ENCODE results near the gene RNF38. TPM values are rescaled to one million over a fixed set of nuclear protein-coding genes. Genes with fewer than 3 reads are reported as not detected.
A peak's percentile ranks its signal among the peaks of the same experiment; 100 is the strongest.

RNF38 gene
- total RNA-seq, 1 experiment from 2014 or later = 60.2 TPM

- Histone ChIP-seq H3K4me1 (ENCODE audit: insufficient read depth, low read length) (no peaks in the 10 kb centered on the region), H3K23ac (ENCODE audit: insufficient read length, low read depth, low read length) (no peak overlapping the region), H3K14ac (ENCODE audit: insufficient read depth, low read length) (no peak overlapping the region), H4K91ac (ENCODE audit: insufficient read length, low read depth, low read length) (no peak overlapping the region), H3K9me3 (ENCODE audit: control insufficient read depth, low read depth, low read length) (no peaks in the 10 kb centered on the region), H2BK5ac (ENCODE audit: insufficient read length, low read length) (no peak overlapping the region), H3T11ph (ENCODE audit: low read length) (no peak overlapping the region), H3K79me1 (ENCODE audit: insufficient read depth, low read depth, low read length, poor library complexity, severe bottlenecking) (no peaks in the 10 kb centered on the region), H2BK20ac (ENCODE audit: low read depth, low read length, poor library complexity, severe bottlenecking) (no peak overlapping the region), H3K27ac (ENCODE audit: insufficient read length, low read depth, low read length) (no peak overlapping the region), H2AFZ (ENCODE audit: low read length) (no peak overlapping the region), H3K23me2 (ENCODE audit: insufficient read length, low read depth, low read length, poor library complexity, severe bottlenecking) (no peaks in the 10 kb centered on the region), H3K9ac (ENCODE audit: extremely low read depth, insufficient read length, low read length) (no peak overlapping the region), H4K5ac (ENCODE audit: insufficient read length, low read depth, low read length) (no peak overlapping the region), H2BK12ac (ENCODE audit: insufficient read length, low read depth, low read length) (no peak overlapping the region), H4K20me1 (ENCODE audit: control insufficient read depth, insufficient read depth, insufficient read length) (no peaks in the 10 kb centered on the region), H2AK5ac (ENCODE audit: insufficient read length, low read length) (no peak overlapping the region), H4K8ac (replicated peaks; ENCODE audit: insufficient read length, low read depth, low read length) (no peak overlapping the region), H3K4ac (ENCODE audit: low read depth, low read length) (no peak overlapping the region), H3K18ac (ENCODE audit: insufficient read length, low read depth, low read length) (peak overlapping the region; percentile 10), H2BK15ac (ENCODE audit: low read depth, low read length) (no peak overlapping the region), H3K27me3 (ENCODE audit: insufficient read depth, low read length) (no peaks in the 10 kb centered on the region), H2BK120ac (ENCODE audit: low read depth, low read length, poor library complexity, severe bottlenecking) (no peak overlapping the region), H3K56ac (ENCODE audit: insufficient read length, low read depth, low read length) (no peak overlapping the region), H3K79me2 (ENCODE audit: insufficient read depth, low read length) (no peaks in the 10 kb centered on the region), H3K4me2 (ENCODE audit: insufficient read depth, insufficient read length, low read length) (no peak overlapping the region)
- H3K4me3 Mint-ChIP-seq = no peak overlapping the region
- no peaks in the 10 kb centered on the region for H3K27me3 Mint-ChIP-seq (ENCODE audit: low read depth)
- no peaks in the 10 kb centered on the region; a peak in 1 of 5 replicates for H3K9me3 Mint-ChIP-seq
- WGBS (ENCODE audit: extremely low coverage, insufficient read length, low lambda C conversion rate) = no CpG with 5 or more reads among the region's 12 CpGs
- peaks cover 10 to 18% of the 10 kb centered on the region in 2 experiments for H3K4me1 Mint-ChIP-seq
- H3K27ac Mint-ChIP-seq = peak overlapping the region in 1 of 3 experiments; percentile 83; a peak in 5 of 7 replicates
- H3K36me3 Mint-ChIP-seq (ENCODE audit: insufficient read depth in 1 of 3, low read depth in 3 of 3) = no peaks in the 10 kb centered on the region
- DNase-seq = peak; percentile 46
- TF ChIP-seq, protein P1, sequence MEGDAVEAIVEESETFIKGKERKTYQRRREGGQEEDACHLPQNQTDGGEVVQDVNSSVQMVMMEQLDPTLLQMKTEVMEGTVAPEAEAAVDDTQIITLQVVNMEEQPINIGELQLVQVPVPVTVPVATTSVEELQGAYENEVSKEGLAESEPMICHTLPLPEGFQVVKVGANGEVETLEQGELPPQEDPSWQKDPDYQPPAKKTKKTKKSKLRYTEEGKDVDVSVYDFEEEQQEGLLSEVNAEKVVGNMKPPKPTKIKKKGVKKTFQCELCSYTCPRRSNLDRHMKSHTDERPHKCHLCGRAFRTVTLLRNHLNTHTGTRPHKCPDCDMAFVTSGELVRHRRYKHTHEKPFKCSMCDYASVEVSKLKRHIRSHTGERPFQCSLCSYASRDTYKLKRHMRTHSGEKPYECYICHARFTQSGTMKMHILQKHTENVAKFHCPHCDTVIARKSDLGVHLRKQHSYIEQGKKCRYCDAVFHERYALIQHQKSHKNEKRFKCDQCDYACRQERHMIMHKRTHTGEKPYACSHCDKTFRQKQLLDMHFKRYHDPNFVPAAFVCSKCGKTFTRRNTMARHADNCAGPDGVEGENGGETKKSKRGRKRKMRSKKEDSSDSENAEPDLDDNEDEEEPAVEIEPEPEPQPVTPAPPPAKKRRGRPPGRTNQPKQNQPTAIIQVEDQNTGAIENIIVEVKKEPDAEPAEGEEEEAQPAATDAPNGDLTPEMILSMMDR (conservative IDR thresholded peaks at IDR 0.05) = peak; percentile 28; the same call in 1 of the 3 replicates
Observed at GRCh38 chr9:36292641-36293040, 107.4 kb downstream of the RNF38 start.
